ENCODE measurements around the gene OR13C2. TPM values are rescaled to one million over a fixed set of nuclear protein-coding genes. Genes with fewer than 3 reads are reported as not detected.
A peak's percentile ranks its signal among the peaks of the same experiment; 100 is the strongest.
"Not testable (repeated sequence)": the region's sequence is repeated elsewhere in the genome, so short reads cannot be mapped to it uniquely, and the experiment has no call there.

Gene OR13C2, protein sequence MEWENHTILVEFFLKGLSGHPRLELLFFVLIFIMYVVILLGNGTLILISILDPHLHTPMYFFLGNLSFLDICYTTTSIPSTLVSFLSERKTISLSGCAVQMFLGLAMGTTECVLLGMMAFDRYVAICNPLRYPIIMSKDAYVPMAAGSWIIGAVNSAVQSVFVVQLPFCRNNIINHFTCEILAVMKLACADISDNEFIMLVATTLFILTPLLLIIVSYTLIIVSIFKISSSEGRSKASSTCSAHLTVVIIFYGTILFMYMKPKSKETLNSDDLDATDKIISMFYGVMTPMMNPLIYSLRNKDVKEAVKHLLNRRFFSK
- total RNA-seq, result under 1 TPM in 1 of 2 donors, not detected in 1; 0.62 TPM
- polyA plus RNA-seq (ENCODE audit: insufficient read depth, low read depth, low replicate concordance), result not detected
- long read RNA-seq, donor 1, partial matches to known transcripts, result 0 of 1 reads
- long read RNA-seq, donor 1, other reads (novel, unspliced or antisense), result 0 of 1 reads
- long read RNA-seq, donor 2, result 0 reads

DNA sequence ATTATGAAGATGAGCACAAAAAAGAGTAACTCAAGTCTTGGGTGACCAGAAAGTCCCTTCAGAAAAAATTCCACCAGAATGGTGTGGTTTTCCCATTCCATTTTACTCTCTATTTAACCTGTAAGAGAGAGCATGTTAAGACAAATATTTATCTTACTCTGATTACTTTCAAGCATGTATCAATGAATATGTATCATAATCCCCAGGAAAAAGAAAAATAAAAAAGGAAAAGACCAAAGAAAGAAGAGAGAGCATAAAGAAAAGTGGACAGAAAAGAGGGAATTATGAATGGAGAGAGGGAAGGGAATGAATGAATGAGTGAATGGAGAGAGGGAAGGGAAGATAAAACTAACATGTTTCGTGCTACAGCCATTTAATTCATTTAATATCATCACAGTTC lies at the start of gene OR13C2:
Gene OR13C2 (minus strand): TSS at position 101 of the 400 bp plus-strand sequence. CDS start 0 bp downstream, at position 101.
- H3K36me3 ChIP-seq (ENCODE audit: low read depth, missing control alignments); H3K9me3 ChIP-seq; H3K4me1 ChIP-seq; H3K4me3 ChIP-seq; H3K27me3 ChIP-seq; DNase-seq; intact Hi-C loops (cut with DNase I; ENCODE audit: low total_unique reads); H3K27ac ChIP-seq: not testable (repeated sequence)
- 84% methylated on average over 1 of the region's 1 CpG for WGBS, 2 donors

DNA sequence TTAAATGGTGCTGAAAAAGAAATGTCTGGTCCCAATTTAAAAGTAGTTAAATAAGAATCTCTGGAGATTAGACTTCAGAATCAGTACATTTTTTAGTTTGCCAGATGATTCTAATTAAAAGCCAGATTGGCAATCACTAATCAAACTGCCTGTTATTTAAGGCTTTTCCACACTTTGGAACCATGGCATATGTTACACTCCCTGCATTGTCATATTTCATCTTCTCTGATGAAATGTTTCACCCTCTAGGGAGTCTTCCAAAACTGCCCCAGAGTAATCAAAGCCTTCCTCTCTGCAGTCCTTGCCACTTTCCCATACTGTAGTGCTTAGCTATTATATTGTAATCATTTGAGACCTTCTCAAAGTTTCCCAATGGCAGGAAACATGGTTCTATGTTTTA lies 30.0 kb upstream of the OR13C2 start:
- no peaks in the 10 kb centered on the region for H3K36me3 ChIP-seq (ENCODE audit: low read depth, missing control alignments)
- H3K27me3 ChIP-seq, result no peaks in the 10 kb centered on the region
- TF ChIP-seq, protein P1, sequence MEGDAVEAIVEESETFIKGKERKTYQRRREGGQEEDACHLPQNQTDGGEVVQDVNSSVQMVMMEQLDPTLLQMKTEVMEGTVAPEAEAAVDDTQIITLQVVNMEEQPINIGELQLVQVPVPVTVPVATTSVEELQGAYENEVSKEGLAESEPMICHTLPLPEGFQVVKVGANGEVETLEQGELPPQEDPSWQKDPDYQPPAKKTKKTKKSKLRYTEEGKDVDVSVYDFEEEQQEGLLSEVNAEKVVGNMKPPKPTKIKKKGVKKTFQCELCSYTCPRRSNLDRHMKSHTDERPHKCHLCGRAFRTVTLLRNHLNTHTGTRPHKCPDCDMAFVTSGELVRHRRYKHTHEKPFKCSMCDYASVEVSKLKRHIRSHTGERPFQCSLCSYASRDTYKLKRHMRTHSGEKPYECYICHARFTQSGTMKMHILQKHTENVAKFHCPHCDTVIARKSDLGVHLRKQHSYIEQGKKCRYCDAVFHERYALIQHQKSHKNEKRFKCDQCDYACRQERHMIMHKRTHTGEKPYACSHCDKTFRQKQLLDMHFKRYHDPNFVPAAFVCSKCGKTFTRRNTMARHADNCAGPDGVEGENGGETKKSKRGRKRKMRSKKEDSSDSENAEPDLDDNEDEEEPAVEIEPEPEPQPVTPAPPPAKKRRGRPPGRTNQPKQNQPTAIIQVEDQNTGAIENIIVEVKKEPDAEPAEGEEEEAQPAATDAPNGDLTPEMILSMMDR (IDR thresholded peaks at IDR 0.05), result no peak
- no peak for TF ChIP-seq POLR2A (IDR thresholded peaks at IDR 0.05)
- H3K27ac ChIP-seq, result no peak overlapping the region
- no peak overlapping the region for H3K4me3 ChIP-seq
- intact Hi-C loops (cut with DNase I; ENCODE audit: low total_unique reads), result no loop called here
- no peaks in the 10 kb centered on the region for H3K4me1 ChIP-seq
- H3K9me3 ChIP-seq, result no peaks in the 10 kb centered on the region
- DNase-seq, result no peak

DNA sequence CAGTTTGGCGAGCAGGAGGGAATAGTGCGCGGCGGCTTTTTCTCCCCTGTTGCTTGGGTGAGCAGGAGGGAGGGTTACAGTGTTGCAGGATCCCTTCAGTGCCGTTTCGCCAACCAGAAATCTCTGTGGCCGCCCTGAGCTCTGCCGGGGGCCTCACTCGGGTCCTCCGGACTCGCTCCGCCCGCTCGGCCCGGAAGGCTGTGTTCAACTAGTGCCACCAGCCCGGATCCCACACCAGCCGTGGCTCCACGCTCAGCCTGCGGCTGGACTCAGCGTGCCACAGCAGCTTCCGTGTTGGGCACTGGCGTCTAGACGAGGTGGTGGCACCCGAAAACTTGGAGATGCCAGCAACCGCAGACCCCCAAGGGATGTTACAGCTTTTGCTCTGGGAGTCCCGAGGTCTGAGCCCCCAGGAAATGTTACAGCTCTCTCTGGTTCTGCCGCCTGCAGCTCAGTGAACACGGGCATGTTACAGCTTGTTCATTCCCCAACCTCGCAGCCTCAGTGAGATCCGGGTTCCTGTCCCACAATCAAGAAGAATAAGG lies 28.6 kb upstream of the OR13C2 start:
- H3K36me3 ChIP-seq (ENCODE audit: low read depth, missing control alignments), result no peaks in the 10 kb centered on the region
- H3K27me3 ChIP-seq, result no peaks in the 10 kb centered on the region
- H3K4me1 ChIP-seq, result no peaks in the 10 kb centered on the region
- peak overlapping the region; percentile 32 to 45 for H3K4me3 ChIP-seq
- intact Hi-C loops (cut with DNase I; ENCODE audit: low total_unique reads), result no loop called here
- WGBS, 2 donors, result 72 to 89% methylated on average over 11 to 30 of the region's 30 CpGs
- H3K9me3 ChIP-seq, result no peaks in the 10 kb centered on the region
- H3K27ac ChIP-seq, result no peak overlapping the region
- DNase-seq, result no peak
- TF ChIP-seq, protein P1 (IDR thresholded peaks at IDR 0.05), result no peak
- no peak for TF ChIP-seq POLR2A (IDR thresholded peaks at IDR 0.05)

DNA sequence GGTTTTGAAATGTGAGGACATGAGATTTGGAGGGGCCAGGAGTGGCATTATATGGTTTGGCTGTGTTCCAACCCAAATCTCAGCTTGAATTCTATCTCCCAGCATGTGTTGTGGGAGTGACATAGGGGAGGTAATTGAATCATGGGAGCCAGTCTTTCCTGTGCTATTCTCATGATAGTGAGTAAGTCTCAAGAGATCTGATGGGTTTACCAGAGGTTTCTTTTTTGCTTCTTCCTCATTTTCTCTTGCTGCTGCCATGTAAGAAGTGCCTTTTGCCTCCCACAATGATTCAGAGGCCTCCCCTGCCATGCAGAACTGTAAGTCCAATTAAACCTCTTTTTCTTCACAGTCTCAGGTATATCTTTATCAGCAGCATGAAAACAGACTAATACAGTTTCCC lies 20.5 kb upstream of the OR13C2 start:
- H3K27me3 ChIP-seq; DNase-seq; H3K4me1 ChIP-seq; H3K36me3 ChIP-seq (ENCODE audit: low read depth, missing control alignments); H3K9me3 ChIP-seq; intact Hi-C loops (cut with DNase I; ENCODE audit: low total_unique reads); H3K27ac ChIP-seq; H3K4me3 ChIP-seq: not testable (repeated sequence)

DNA sequence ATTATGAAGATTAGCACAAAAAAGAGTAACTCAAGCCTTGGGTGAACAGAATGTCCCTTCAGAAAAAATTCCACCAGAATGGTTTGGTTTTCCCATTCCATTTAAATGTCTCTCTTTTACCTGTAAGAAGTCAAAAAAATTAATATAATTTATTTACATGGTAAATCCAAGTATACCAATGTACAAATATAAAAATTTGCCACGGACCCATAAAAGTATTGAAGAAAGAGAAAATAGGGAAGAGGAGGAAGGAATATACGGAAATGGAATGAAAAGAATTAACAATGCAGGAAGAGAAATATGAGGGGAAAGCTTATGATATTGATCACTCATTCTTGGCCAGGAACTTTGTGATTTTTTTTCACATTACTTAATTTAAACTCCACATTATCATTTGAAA lies 12.7 kb upstream of the OR13C2 start, which contains the start of gene OR13C9:
Gene OR13C9 (minus strand): TSS at position 101 of the 400 bp plus-strand sequence. CDS start 0 bp downstream, at position 101.
- Histone ChIP-seq H3K9me3 (no peaks in the 10 kb centered on the region), H3K4me1 (no peaks in the 10 kb centered on the region), H3K27ac (no peak within 1 kb of the TSS), H3K4me3 (no peak within 1 kb of the TSS), H3K36me3 (ENCODE audit: low read depth, missing control alignments) (no peaks in the 10 kb centered on the region), H3K27me3 (no peaks in the 10 kb centered on the region)
- intact Hi-C loops (cut with DNase I; ENCODE audit: low total_unique reads), result no loop called here
- no peak for DNase-seq
- 71 to 76% methylated on average over 2 of the region's 2 CpGs for WGBS, 2 donors
- TF ChIP-seq, protein P1 (IDR thresholded peaks at IDR 0.05), result no peak
- TF ChIP-seq POLR2A (IDR thresholded peaks at IDR 0.05), result no peak
